ENCODE results near the gene CHD6.

Gene CHD6

GRCh38 chr20:41609474-41609873, 8.7 kb downstream of the CHD6 start:
- POLR2A ChIA-PET (ENCODE audit: low non-redundant PET), result no interaction called here
- DNase-seq (ENCODE audit: low spot score), result no peak

GRCh38 chr20:41608606-41609005, 9.6 kb downstream of the CHD6 start:
- no peak for DNase-seq (ENCODE audit: low spot score)
- POLR2A ChIA-PET (ENCODE audit: low non-redundant PET), result no interaction called here
- CTCF ChIA-PET, result no interaction called here
- no peak for TF ChIP-seq CTCF (conservative IDR thresholded peaks at IDR 0.05; ENCODE audit: low read depth)
- H3K27ac ChIP-seq, result no peak overlapping the region

More at GRCh38 chr20:41609474-41609873, 8.7 kb downstream of the CHD6 start:
- CTCF ChIA-PET, result no interaction called here
- no peak for TF ChIP-seq CTCF (conservative IDR thresholded peaks at IDR 0.05; ENCODE audit: low read depth)
- no peak overlapping the region for H3K27ac ChIP-seq

GRCh38 chr20:41607791-41608190, 10.4 kb downstream of the CHD6 start:
- ChIA-PET POLR2A (ENCODE audit: low non-redundant PET) (no interaction called here), CTCF (interaction anchor here (0.6 to 0.9 kb wide), 2 partner anchors 12 to 33 kb away, joined by 3 to 6 read pairs; no protein-coding TSS in a partner anchor)
- no peak for DNase-seq (ENCODE audit: low spot score)
- TF ChIP-seq CTCF (conservative IDR thresholded peaks at IDR 0.05; ENCODE audit: low read depth), result no peak
- H3K27ac ChIP-seq, result no peak overlapping the region

GRCh38 chr20:41604002-41604401, 14.2 kb downstream of the CHD6 start:
- no peak overlapping the region for H3K27ac ChIP-seq
- POLR2A ChIA-PET (ENCODE audit: low non-redundant PET), result no interaction called here
- no peak for TF ChIP-seq CTCF (conservative IDR thresholded peaks at IDR 0.05; ENCODE audit: low read depth)
- CTCF ChIA-PET, result no interaction called here
- no peak for DNase-seq (ENCODE audit: low spot score)

- POLR2A ChIA-PET (ENCODE audit: low non-redundant PET), result no interaction called here
- H3K27ac ChIP-seq, result no peak overlapping the region
- TF ChIP-seq CTCF (conservative IDR thresholded peaks at IDR 0.05; ENCODE audit: low read depth), result no peak
- CTCF ChIA-PET, result interaction anchor here (0.5 to 0.9 kb wide), 2 partner anchors 16 to 19 kb away, joined by 4 to 5 read pairs; no protein-coding TSS in a partner anchor
- DNase-seq (ENCODE audit: low spot score), result no peak
These were observed 16.4 kb downstream of the CHD6 start for GRCh38 chr20:41601742-41602141.

- ChIA-PET CTCF (interaction anchor here (0.5 to 0.9 kb wide), 2 partner anchors 15 to 18 kb away, joined by 4 to 5 read pairs; no protein-coding TSS in a partner anchor), POLR2A (ENCODE audit: low non-redundant PET) (no interaction called here)
- DNase-seq (ENCODE audit: low spot score), result no peak
- no peak overlapping the region for H3K27ac ChIP-seq
- TF ChIP-seq CTCF (conservative IDR thresholded peaks at IDR 0.05; ENCODE audit: low read depth), result no peak
These were observed 17.1 kb downstream of the CHD6 start for GRCh38 chr20:41600926-41601631.
